ENCODE measurements around the gene TBC1D5.
"Not testable (repeated sequence)": the region's sequence is repeated elsewhere in the genome, so short reads cannot be mapped to it uniquely, and the experiment has no call there.

The TBC1D5 gene

GRCh38 chr3:17356585-17356984 lies 385.8 kb downstream of the TBC1D5 start:
- no peak for DNase-seq (ENCODE audit: low read depth)
- no peak for TF ChIP-seq CTCF (IDR thresholded peaks at IDR 0.05; ENCODE audit: control insufficient read depth, insufficient read depth, low read depth, low read length, missing control alignments)
- no peak overlapping the region for H3K4me3 ChIP-seq (ENCODE audit: control insufficient read depth, low read depth, low read length)

GRCh38 chr3:17355591-17355990 lies 386.8 kb downstream of the TBC1D5 start:
- no peak for TF ChIP-seq CTCF (IDR thresholded peaks at IDR 0.05; ENCODE audit: control insufficient read depth, insufficient read depth, low read depth, low read length, missing control alignments)
- no peak overlapping the region for H3K4me3 ChIP-seq (ENCODE audit: control insufficient read depth, low read depth, low read length)
- peak; percentile 49 for DNase-seq (ENCODE audit: low read depth)

DNA sequence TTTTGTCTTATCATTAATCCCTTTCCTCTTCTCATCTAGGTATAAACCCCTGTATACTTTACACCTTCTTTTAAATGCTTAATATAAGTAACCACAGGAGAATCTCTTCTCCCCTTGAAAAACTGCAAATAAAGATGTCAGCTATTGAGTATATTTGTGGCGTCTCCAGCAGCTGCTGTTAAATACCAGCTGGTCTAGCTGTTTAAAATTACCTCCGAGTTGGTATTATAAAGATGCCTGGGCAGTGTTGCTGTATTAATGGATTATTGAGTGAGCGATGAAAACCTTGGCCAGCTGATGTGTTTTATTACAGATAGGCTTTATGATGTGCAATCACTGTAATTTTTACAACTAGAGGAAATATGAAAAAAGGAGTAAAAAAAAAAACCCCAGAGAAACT lies 388.1 kb downstream of the TBC1D5 start:
- H3K4me3 ChIP-seq (ENCODE audit: control insufficient read depth, low read depth, low read length), result no peak overlapping the region
- no peak for TF ChIP-seq CTCF (IDR thresholded peaks at IDR 0.05; ENCODE audit: control insufficient read depth, insufficient read depth, low read depth, low read length, missing control alignments)
- no peak for DNase-seq (ENCODE audit: low read depth)

DNA sequence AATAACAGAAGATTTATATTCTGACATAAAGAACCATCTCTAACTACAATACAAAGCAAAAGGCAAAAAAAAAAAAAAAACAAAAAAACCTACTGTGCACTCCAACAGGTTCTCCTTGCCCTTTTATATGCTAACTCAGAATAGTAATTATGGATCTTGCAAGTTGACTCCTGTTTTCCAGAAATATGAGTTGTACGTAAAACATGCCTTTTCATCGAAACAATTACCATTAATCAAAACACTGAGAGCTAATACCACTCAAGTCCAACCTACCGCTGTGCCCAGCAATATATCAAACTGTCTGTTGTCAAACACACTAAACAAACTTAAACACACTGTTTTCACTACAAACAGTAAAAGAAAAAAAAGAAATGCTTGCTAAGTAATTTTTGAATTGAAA lies 389.8 kb downstream of the TBC1D5 start:
- DNase-seq (ENCODE audit: low read depth), result no peak
- no peak overlapping the region for H3K4me3 ChIP-seq (ENCODE audit: control insufficient read depth, low read depth, low read length)
- TF ChIP-seq CTCF (IDR thresholded peaks at IDR 0.05; ENCODE audit: control insufficient read depth, insufficient read depth, low read depth, low read length, missing control alignments), result no peak

GRCh38 chr3:17351193-17351592 lies 391.2 kb downstream of the TBC1D5 start:
- DNase-seq (ENCODE audit: low read depth); H3K4me3 ChIP-seq (ENCODE audit: control insufficient read depth, low read depth, low read length): not testable (repeated sequence)

- TF ChIP-seq CTCF (IDR thresholded peaks at IDR 0.05; ENCODE audit: control insufficient read depth, insufficient read depth, low read depth, low read length, missing control alignments), result no peak
- no peak overlapping the region for H3K4me3 ChIP-seq (ENCODE audit: control insufficient read depth, low read depth, low read length)
- no peak for DNase-seq (ENCODE audit: low read depth)
Observed at GRCh38 chr3:17349093-17349492, 393.3 kb downstream of the TBC1D5 start.

DNA sequence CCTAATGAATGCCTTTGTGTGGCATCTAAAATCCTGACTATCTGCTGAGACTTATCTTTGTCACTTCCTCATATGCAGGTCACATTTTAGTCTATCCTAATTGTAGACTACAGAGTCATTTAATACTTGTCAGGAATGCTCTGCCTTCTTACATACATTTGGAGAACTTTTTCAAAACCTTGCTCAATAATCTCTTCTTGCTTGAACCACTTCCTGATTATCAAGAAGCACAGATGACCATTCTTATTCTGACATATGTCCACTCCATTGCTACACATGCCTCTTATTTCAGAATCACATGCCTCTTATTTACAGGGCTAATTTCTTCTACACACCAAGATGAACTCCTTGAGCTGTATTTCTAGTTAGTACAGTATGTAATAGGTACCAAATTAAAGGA lies 400.3 kb downstream of the TBC1D5 start:
- H3K4me3 ChIP-seq (ENCODE audit: control insufficient read depth, low read depth, low read length), result no peak overlapping the region
- TF ChIP-seq CTCF (IDR thresholded peaks at IDR 0.05; ENCODE audit: control insufficient read depth, insufficient read depth, low read depth, low read length, missing control alignments), result no peak
- no peak for DNase-seq (ENCODE audit: low read depth)

Measured in AG09309 (cell line).